Measurements from ENCODE around the gene ATP2B1. TPM values are rescaled to one million over a fixed set of nuclear protein-coding genes. Genes with fewer than 3 reads are reported as not detected.

ATP2B1 gene
- total RNA-seq, 1 donor from 2014 or later, result 43.3 TPM

DNA sequence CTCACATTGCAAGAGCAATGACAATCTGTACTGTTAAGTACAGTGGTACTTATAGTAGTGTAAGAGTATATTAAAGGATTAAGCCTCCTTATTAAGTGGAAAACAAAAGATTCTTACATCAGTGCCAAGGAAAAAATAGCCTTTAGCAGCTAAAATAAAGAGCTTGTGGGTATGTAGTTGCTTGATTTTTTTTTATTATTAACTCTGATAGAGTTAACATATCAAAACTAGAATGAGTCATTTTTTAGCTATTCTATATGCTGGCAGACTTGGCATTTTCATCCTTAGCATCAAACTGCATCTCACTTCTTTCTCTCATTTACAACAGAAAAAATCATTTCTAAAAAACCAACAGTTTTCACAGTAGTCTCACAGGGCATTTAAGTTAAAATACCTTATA, 86.5 kb downstream of the ATP2B1 start:
- no peak for DNase-seq (ENCODE audit: low spot score)
- intact Hi-C loops (cut with DNase I), result no loop called here

DNA sequence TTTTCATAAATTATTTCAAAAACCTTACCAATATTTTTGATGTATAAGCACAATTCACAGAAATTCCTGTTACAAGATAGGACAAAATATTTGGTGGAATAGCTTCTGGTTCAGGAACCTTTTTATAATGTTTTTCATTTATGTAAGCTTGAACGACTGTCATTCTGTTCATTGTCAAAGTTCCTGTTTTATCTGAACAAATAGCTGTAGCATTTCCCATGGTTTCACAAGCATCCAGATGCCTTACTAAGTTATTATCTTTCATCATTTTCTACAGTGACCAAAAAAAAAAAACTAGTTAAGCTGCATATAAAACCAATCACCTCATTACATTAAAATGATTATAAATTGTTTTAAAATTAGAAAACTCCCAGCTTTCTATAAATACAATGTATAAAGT, 87.1 kb downstream of the ATP2B1 start:
- intact Hi-C loops (cut with DNase I), result no loop called here
- ATAC-seq, result no peak
- no peak for DNase-seq (ENCODE audit: low spot score)

More for the DNA sequence above, 86.5 kb downstream of the ATP2B1 start:
- ATAC-seq, result no peak

DNA sequence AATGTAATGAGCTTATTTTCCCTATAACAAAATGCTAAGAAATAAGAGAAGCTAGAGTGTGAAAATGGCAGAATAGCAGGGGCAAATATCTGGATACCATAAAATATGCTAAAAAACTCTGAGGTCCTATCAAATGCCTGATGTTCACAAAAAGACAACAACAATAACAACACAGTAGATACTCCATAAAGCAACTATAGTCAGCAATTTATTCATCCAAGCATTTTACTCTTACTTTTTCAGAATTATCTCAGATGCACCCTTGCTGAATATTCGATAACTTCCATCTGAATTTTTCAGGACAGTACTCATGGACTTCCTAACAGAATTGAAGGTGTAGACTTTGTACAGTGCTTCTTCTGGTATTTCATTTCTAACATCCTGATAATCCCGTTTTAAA, 88.9 kb downstream of the ATP2B1 start:
- DNase-seq (ENCODE audit: low spot score) (no peak), ATAC-seq (no peak)
- intact Hi-C loops (cut with DNase I), result no loop called here

DNA sequence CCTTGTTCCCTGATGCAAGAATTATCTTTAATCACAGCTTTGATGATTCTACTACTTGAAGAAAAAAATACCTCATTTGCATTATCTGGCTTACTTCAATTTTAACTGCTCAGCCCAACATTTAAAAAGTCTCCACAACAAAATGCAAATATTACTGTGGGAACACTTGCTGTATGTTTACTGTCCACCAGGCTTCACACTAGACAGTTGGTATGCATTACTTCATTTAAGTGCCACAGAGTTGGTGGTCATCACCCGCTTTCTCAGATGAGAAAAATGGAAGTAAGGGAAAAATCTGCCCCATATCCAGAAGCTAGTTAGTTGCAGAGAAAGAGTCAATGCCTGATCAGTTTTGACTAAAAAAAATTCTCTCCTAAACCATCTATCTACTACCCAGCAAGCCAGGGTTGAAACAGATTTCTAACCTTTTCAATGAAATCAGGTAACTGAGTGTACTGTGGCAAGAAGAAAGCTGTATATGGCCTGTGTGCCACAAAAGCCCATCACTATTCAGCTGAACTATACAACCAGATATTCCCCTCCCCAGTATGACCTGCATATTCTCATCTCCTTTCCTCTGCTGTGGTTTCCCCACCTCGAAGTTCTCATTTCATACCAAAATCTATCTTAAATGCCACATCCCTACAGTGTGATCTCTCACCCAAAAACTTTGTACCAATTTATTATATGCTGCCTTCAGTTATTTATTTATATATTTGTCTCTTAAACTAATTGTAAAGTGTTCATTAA, 90.3 kb downstream of the ATP2B1 start:
- no peak for ATAC-seq
- DNase-seq (ENCODE audit: low spot score), result no peak

DNA sequence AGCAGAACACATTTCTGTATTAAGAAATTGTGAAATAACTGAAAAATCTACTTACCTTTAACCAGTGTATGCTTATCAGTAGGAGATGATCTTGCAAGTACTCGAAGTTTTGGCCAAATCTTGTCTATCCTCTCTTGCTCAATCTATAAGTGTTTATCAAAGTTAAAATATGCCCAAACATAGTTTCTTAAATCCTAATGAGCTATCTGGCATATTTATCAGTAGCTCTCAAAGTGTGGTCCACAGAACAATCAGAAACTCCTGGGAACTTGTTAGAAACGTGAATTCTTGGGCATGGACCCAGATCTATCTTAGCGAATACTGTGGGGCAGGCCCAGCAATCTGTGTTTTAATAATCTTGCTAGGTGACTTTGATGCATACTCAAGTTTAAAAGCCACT, 98.3 kb downstream of the ATP2B1 start:
- intact Hi-C loops (cut with DNase I), result no loop called here
- ATAC-seq, result no peak
- DNase-seq (ENCODE audit: low spot score), result no peak

More for the DNA sequence above, 90.3 kb downstream of the ATP2B1 start:
- intact Hi-C loops (cut with DNase I), result no loop called here

DNA sequence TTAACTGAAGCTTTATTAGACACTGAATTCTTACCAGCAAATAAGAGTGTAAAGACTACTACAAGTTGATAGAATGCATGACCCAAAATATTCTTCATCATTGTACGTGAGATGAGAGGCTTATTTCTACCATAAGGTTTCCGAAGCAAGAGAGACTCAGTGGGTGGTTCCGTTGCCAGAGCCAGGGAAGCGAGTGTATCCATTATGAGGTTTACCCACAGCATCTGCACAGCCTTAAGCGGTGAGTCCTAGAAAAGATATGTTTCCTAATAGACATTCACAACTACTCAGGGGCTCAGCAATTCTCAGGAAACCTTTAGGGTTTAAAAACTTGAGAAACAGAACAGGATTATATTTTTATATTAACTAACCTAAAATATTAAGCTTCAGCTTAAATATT, 105.0 kb downstream of the ATP2B1 start:
- DNase-seq (ENCODE audit: low spot score) (no peak), ATAC-seq (no peak)
- intact Hi-C loops (cut with DNase I), result no loop called here

DNA sequence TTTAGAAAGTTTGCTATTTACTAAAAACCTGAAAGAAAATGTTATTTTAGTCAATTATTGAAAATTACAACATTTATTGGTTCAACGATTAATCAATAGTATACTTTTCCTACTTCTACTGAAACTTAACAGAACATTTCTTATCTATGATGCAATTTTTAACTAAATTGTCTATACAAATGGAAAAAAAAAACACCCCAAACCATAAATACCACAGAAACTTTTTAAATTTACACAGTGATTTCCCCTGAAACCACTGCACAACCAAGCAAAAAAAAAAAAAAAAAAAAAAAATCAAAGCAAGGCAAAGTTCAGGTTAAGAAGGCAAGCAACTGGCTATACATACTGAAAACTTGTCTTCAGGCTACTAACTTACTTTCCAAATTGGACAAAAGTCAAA, 110.9 kb downstream of the ATP2B1 start:
- no peak for ATAC-seq
- intact Hi-C loops (cut with DNase I), result no loop called here
- no peak for DNase-seq (ENCODE audit: low spot score)

DNA sequence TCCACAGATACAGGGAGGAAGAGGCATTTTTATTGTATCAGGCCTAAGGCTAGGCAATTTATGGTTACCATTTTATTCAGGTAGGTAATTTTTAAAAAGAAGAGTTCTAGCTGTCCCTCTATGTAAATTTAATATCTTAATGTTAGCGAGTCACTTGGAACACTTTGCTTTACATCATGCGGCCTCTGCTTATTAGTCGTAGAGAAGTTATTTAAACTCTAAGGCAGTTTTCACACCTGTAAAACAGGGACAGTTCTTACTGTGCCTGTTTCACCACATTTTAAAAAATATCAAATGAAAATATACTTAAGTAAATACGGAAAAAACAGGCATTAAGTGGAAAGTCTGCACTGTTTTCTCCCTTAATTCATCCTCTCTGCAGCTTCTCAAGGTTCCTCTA, 111.4 kb downstream of the ATP2B1 start:
- ATAC-seq (no peak), DNase-seq (ENCODE audit: low spot score) (no peak)
- intact Hi-C loops (cut with DNase I), result no loop called here

DNA sequence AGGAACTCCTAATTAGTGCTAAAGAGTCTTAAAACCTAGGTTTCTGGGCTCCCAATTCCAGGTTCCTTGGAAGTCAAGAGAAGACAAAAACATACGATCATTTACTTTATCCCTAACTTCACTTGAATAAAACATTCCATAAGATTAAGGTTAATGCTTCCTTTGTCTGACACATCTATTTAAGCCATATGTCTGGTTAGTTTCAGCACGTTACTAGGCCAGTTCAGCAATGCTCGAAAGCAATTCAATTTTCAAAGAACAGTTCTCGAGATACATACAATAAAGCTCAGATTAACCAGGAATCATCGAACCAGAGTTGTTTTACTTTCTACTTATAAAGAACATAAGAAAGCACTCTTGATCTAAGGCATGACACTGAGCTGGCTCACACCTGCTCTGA, 114.8 kb downstream of the ATP2B1 start:
- DNase-seq (ENCODE audit: low spot score) (no peak), ATAC-seq (no peak)
- intact Hi-C loops (cut with DNase I), result no loop called here

DNA sequence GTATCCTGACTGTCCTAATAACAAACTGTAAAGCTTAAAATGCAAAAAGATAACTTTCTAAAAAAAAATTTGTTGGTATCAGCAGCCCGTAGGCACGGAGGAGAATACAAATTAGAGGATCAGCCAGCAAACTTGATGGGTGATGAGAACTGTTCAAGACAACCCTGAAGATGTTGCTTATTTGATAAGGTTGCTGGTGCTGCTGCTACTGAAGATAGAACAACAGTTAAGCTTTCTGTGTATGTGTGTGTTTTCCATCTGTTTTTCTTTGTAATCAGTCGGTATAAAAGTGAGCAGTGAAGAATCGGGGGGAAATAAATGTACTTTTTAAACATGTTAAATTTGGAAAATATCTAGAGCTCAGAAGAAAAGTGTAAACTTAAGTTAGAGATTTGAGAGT, 115.4 kb downstream of the ATP2B1 start:
- no peak for DNase-seq (ENCODE audit: low spot score)
- intact Hi-C loops (cut with DNase I), result no loop called here
- ATAC-seq, result no peak

DNA sequence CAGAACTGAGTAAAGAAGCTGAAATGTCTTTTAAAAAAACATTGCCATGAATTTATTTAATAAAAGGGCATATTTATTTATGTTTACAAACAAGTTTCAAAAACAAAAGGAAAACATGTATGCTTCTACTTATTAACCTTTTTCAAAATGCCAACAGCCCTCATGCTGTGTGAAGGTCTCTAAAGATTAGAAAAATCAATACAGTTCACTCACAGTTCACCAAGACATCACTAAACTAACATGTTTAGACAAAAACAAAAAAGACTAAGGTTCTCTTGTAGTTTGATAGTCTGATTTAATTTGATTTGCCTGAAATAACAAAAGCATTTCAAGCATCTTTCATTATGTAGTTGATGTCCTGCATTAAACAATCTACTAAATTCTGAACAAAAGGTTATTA, 118.9 kb downstream of the ATP2B1 start:
- no peak for ATAC-seq
- DNase-seq (ENCODE audit: low spot score), result no peak
- intact Hi-C loops (cut with DNase I), result no loop called here

DNA sequence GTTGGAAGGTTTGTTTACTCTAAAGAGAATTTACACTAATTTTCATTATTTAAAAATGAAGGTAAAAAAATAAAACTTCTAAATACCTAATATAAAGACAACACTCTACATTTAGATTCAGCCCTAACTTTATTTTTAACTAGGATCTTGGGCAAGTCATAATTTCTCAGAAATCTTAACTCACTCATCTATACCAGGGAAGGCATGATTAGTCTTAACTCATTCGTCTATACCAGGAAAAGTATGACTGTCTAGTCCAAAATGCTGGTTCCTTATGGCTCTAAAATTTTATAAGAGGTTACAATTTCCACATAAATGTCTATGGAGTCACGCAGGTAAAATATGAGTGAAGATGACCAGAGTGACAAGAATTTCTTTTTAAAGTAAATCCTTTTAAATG, 130.1 kb downstream of the ATP2B1 start:
- ATAC-seq (no peak), DNase-seq (ENCODE audit: low spot score) (no peak)
- intact Hi-C loops (cut with DNase I), result no loop called here

DNA sequence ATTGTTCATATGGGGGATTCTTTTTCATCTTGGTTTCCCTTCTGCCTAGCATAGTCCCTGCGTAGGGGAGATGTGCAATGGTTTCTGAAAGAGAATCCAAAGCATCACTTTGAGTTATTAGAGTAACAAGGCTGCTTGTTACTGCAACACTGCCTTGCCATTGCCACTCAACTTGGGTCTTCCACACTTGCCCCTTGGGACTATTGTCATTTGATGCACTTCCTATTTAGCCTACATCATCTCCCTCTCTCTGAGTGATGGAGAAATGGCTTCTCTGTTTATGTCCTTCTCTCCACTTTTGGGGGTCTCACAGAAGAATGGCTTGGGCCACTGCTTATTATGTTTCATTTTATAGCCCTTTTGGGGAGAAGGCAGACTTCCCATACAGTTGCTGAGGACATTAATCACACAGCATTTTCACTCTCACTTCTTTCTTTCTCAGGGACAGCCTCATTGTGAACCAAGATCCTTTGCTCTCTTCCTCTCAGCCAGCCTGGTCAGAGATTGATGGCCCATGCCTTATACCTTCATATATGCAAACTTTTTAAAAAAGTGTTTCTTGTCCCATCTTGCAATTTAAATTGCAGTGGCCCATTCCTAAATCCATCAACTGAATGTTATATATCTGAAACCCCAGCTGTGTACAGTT, 131.9 kb downstream of the ATP2B1 start:
- intact Hi-C loops (cut with DNase I), result no loop called here
- ATAC-seq, result no peak
- DNase-seq (ENCODE audit: low spot score), result no peak

DNA sequence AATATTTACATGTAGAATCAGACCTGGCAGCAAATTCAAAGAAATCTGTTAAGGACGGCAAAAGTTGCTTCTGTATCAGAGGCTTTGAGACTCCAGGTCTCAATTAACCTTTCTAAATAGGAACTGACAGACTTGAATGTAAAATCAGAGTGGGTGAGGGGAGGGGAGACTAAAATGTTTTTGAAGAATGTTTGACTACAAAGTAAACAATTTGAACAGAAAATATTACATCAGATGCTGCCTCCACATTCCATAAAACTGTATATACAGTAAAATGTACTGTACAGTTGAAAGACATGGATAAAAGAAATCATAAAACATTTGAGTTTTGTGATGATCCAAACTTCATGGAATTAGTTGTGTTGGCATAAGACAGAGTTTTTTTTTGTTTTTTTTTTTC, 133.3 kb downstream of the ATP2B1 start:
- intact Hi-C loops (cut with DNase I), result no loop called here
- no peak for DNase-seq (ENCODE audit: low spot score)
- no peak for ATAC-seq

DNA sequence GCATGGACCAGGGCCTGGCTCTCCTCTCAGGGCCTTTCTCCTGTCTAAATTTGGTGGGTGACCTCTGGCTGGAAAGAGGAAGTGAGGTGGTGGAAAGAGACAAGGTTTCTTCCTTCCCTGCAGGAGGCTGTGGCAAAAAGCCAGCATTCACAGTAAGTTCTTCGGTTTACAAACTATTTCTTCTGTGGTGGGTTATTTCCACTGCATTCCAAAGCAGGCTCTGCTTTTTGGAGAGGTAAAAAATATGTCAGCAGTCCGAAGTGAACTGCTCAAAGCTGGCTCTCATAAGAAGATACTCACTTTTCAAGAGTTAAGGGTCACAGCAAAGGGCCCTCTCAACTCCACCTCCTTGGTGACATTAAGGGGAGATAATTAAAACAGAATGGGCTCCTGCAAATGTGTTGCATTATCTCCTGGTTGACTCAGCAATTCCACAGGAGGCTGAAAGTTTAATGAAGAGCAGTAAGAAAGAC, 133.9 kb downstream of the ATP2B1 start:
- no peak for ATAC-seq
- no peak for DNase-seq (ENCODE audit: low spot score)
- intact Hi-C loops (cut with DNase I), result no loop called here

DNA sequence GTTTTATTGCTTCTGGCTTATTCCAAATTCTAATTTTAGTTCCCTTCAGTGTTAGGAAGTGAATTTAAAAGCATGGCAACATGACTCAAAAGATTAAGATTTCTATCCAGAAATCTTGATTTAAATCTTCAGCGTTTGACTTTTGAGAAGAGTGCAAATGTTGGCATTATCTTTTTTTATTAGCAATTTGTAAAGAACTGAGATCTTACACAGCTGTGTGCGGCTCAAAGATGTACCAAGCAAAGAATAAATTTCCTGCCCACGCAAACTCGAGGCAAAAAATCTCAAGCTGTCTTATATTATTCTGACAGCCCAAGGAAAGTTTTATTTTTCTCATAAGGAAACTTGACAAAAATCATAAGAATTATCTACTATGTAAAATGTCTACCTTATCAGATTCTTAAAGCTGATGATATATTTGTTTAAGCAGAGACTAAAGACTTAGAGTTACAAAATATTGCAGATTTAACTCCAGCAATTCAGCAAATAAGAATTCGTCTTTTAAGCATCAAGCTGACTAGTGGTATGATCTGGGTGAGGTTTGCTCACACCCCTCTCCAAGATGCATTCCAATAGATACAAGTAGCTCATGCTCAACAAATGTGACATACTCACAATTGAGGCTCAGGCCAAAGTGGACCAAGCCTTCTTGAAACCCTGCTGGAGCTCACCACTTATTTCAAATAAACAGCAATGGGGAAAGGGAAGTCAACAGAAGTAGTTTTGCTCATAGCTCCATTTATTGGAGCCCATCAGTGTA, 135.4 kb downstream of the ATP2B1 start:
- ATAC-seq, result no peak
- intact Hi-C loops (cut with DNase I), result no loop called here
- DNase-seq (ENCODE audit: low spot score), result no peak

DNA sequence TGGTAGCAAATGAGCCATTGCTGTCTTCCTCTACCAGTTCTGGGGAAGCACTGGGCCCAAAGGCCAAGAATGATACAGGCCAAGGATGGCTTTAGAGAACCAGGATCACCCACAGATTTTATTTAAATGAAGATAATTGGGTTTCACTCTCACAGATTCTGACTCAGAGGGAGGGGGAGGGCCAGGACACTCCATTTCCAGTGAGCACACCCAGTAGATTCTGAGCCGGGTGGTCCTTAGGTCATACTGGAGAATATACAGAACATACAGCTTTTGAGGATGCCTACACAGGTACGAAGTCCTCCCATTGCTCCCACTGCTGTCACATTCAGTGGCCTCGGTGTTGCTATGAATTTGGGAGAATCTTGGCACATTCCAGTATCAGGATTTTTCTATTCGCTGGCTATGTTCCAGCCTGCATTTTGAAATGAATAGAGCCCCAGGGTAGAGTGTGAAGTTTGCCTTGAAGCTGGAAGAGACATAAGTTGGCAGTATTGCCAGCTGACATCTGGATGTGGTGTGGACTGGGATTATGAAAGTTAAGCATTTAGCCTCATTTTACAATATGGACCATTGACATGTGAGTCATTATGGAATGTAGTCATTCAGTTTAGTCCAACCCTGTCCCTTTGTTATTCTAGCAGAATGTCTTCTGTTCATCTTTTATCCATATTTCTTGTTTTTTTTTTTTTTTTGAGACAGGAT, 137.0 kb downstream of the ATP2B1 start:
- ATAC-seq (no peak), DNase-seq (ENCODE audit: low spot score) (no peak)
- intact Hi-C loops (cut with DNase I), result no loop called here

DNA sequence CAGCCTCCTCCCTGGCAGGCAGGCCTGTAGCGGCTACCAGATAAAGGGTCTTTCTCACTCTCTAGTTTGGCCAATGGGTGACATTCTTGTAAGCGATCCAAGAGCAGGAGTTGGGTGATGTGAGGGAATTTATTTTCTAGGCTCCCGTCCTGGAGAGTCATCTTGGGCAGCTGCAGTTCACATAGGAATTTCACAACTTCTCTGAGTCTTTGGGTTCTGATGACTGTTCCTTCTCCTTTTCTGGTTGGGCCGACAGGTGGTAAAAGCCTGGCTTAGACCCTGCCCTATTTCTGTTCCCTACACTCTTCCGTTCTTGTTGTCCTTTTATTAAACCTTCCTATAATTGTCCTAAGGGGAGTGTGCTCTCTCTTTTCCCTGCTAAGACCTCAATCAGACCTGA, 140.2 kb downstream of the ATP2B1 start:
- ATAC-seq (no peak), DNase-seq (ENCODE audit: low spot score) (no peak)
- intact Hi-C loops (cut with DNase I), result no loop called here

DNA sequence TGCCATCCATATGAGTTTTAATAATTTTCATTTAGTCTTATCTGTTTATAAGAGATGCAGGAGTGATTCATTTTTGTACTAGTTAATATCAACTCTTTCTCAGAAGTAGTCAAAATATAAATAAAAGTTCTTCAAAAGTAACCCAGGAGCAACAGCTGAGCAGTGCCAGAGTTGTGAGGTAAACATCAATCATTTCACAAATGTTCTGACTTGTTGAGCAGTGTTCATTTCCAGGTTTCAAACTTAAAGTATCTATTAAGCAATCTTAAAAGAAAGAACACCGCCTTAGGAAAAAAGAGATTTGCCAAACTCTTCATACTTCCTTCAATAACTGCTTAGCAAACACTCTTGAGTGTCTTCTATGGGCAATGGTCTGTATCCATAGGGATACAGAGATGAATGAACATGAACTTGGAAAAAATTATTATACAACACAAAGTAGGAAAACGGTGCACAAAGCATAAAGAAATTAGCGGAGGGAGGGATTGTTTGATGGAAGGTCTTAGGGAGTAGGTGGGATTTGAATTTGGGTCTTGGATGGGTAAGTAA, 140.9 kb downstream of the ATP2B1 start:
- ATAC-seq, result no peak
- intact Hi-C loops (cut with DNase I), result no loop called here
- DNase-seq (ENCODE audit: low spot score), result no peak
